Hematopoietic multipotent progenitor cell (in vitro differentiated cells): ENCODE data around the gene RMDN3. TPM values are rescaled to one million over a fixed set of nuclear protein-coding genes. Genes with fewer than 3 reads are reported as not detected.

Experiments used
- DNase-seq, 3 donors: peaks; one replicate each; pipeline ENCODE4 v3.0.0-alpha.2; 2011 to 2015; ENCODE audit warnings: low read depth in 2 of 3, low spot score in 2 of 3
- total RNA-seq: library from RNA; depleted of rRNA; stranded (reverse); fragments of >200 nt; gene quantifications from one replicate; pipeline ENCODE4 v1.2.3, GENCODE V29; 2012

Gene RMDN3
- total RNA-seq, 1 donor: 18.9 TPM

DNA sequence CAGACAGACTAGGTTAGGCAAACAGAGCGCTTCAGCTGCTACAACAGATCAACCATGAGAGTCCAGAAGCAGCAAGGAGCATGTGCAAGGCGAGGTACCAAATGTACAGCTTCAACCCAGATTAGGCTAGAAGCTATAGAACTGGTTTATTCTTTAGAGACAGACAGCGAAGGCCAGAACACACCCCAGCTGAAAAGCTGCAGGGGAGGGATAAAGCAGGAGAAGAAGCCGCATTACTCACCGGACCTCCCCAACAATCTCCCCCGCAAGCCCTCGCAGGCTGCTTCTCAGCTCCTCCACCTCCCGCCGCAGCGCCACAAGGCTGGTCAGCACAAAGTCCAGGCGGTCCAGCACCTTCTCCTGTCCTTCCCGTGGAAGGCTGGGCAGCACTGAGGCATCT, 3.3 kb downstream of the RMDN3 start:
- no peak for DNase-seq

DNA sequence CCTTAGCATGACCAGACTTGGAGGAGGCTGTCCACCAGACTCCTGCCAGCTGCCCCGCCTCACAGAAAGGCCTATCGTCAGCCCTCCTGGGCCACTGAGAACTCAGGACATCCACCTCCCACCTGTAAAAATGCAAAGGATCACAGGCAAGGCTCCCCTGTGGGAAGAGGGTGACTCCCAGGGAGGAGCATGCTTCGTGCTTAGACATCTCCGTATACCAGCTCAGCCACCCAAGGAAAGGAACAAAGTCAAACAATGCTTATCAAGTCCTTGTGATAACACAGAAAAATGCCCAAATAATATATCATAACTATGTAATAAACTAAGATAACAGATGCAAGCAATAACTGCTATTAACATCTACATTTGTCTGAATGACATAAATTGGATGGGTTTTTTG, 4.2 kb downstream of the RMDN3 start:
- DNase-seq: no peak

DNA sequence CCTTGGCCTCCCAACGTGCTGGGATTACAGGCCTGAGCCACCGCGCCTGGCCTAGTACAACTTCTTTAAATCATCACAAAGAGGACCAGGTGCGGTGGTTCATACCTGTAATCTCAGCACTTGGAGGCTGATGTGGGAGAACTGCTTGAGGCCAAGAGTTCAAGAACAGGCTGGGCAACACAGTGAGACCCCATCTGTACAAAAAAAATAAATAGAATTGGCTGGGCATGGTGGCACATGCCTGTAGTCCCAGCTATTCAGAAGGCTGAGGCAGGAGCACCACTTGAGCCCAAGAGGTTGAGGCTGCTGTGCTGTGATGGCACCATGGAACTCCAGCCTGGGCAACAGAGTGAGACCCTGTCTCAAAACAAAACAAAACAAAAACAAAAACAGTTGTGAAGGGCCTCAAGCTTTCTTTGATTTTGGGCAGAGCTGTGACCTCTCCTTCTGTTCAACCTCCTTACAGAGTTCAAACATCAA, 5.9 kb downstream of the RMDN3 start:
- DNase-seq: no peak

DNA sequence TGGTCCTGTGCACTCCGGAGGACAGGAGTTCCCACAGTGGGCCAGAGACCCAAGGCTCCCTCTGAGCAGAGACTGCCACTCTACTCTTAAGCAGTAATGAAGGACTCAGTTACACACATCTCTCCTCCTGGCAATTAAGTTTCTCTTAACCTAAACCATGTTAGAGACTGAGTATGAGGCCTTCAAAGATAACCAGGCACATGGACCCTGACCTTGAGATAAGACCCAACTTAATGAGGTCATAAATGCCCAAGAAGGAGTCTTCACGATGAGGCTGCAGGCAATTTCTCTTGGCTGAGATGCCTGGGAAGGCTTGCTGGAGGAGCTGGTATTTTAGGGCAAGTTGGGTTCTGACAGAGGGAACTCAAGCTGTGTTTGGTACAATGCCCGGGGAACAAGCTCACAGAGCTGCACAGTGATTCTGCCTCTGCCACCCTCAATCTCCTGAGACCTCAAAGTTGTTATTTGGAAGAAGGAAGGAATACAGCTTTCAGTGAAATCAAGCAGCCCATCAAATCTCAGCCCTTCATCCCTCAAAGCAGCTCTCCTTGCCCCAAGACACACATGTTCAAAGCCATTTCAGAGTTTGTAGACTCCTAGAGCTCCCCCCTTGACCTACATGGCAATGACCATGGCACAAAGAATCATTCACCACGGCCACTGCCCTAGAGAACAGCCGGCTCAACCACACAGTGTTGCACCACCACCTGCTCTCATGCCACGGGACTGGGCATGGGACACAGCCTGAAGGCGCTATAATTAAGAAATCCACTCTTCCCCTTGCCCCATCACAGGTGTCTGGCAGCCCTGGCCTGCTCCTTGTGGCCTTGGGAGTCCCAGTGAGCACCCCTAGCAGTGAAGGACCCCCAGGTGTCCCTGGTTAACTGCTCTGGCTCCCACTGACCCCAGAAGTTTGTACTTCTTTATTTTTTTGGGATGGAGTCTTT, 7.1 kb downstream of the RMDN3 start:
- no peak for DNase-seq

DNA sequence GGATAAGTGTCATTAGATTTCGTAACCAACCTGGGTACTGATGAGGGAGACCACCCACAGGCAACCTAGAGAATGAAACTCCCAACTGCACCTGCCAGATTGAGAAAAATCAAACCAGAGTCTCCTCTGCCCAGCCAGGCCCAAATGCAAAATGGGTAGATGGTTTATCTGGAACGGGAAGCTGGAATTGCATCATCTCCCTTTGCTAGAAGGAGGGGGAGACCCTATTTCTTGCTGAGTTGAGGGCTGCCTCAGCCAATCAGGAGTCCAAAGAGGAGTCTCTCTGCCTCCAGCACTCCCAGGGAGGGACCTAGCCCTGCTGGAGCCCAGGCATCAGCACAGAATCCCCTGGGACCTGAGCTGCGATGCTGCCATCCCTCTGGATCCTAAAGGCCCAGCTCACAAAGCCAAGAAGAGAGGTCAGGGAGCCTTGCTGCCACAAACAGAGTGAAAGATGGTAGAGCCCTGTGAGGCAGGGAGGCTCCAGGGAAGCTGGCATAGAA, 8.1 kb downstream of the RMDN3 start:
- DNase-seq: no peak

DNA sequence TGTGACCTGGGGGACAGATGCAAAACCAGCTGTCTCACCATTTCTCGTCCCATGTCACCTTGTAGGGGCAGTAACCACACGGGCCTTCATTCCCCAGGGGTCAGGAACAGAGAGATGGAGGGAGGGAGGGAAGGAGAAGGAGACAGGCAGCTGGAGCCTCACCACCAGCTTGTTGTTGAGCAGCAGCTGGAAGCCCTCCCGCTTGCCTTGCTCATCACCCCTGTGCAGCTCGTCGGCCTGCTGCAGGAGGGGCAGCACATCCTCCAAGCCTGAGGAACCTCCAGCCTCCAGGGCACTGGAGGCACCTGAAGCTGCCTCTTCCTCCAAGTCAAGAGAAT, 10.3 kb downstream of the RMDN3 start:
- no peak for DNase-seq

DNA sequence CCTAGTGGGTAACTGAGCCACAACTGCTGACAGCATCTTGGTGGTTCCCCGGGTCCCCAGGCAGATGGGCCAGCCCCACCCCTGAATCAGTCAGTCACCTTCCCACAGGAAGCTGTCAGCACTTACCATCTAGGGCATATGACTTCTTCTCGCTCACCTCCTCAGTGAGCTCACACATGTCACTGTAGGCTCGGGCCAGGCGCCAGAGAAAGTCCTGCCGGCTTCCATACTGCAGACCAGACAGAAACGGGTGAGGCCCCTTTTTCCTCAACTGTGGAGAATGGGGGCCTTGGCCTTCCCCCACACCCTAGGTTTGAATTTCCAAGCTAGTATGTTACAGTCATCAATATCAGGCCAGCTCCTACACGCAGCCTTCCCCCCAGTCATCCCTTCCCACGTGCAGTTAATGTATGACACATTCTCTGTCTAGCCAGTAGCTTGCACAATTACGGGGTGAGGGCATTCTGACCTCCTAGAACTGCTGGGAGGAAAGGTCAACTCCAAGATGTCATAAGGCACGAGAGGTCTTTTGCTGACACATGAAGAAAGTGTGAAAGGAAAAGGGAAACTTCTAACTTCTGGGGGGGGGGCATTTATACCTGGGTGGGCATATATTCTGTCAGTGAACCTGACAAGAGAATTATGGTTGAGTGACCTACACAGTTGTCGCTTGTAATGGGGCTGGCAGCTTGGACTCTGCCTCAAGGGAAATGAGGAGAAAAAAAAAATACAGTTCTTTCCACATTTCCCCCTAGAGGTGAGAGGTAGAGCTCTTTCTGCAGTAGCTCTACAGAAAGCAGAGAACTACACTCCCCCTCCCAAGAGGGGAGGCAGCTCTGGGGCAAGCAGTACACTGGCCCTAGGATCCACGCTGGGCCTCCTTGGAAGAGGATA, 10.9 kb downstream of the RMDN3 start:
- DNase-seq: peak in 1 of 3 donors; percentile 9

DNA sequence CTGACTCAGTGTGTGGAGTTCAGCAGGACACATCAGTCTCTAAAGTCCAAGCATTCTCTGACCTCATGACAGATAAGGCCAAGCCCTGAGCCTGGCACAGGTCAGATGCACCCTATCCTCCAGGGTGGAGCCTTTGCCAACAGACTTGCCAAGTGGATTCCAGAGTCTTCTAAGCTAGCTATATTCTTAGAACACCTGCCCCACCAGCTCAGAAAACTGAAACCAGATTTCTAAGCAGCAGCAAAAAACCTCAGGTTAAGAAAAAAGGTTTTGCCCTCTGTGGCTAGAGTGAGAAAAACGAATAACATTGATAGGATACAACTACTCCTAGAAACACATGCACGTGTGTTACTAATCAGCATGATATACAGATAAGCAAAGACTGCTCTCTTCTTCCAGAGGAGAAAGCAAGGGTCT, 11.6 kb downstream of the RMDN3 start:
- DNase-seq: no peak

DNA sequence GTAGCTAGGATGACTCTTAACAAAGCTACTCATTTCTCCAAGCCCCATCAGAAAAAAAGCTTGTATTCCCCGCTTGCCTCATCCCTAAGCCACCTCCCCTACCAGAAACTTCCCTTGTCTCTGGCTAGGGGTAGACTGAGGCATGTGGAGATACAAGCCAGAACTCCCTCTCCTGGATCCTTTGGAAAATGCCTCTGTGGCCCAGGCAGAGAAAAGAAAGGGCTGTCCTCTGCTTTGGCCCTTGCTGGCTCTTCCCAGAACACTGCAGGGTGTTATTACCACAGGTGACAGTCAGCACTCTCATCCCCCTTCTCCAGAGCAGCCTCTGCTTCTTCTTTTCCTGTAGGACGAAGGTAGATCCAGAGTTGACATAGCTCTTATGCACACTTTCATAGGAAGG, 15.2 kb downstream of the RMDN3 start:
- DNase-seq: no peak

DNA sequence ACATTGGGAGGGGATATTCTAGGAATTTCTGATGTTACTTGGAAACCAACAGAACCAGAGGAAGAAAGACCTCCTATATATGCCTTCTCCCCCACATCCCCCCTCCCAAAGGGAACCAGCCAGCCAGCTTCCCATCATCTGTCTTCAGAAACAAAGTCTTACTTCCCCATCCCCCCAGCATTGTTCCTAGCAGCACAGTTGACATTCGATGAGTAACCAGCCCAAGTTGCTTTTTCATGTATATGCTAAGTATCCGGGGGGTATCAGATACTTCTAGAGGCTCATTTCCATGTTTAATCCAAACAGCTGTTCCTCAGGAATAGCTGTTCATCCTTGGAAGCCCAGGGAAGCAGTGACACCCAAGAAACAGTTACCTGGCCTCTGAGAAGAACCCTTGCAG, 16.0 kb downstream of the RMDN3 start:
- no peak for DNase-seq

DNA sequence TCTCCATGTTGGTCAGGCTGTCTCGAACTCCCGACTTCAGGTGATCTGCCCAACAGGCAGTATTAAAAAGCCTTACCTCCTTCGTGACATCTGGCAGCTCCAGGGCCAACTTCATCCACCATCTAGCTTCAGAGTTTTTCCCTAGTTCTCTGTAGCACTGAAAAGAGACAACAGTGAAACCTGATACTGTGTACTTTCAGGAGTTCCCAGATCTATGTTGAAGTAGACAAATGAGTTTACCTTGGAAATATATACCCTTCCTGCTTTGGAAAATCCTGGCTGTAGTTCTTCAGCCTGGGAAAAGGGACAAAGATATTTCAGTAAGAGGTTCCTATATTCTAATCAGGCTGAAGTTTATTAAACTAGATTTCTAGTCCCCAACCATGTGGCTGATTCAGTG, 18.0 kb downstream of the RMDN3 start:
- DNase-seq: no peak

DNA sequence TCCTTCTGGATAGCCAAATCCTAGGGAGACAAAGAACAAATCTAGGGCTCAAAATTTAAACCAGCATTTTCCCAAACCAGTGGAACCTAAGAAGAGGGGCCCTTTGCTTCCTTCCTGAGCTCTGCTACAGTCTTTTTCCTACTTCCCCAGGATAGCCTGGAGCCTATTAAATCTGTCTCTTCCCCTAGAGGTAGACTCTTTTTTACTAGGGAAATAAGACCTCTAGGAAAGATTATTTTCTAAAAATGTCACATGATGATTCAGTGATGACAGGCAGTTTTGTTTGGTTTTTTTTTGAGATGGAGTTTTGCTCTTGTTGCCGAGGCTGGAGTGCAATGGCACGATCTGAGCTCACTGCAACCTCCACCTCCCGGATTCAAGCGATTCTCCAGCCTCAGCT, 18.5 kb downstream of the RMDN3 start:
- DNase-seq: no peak

DNA sequence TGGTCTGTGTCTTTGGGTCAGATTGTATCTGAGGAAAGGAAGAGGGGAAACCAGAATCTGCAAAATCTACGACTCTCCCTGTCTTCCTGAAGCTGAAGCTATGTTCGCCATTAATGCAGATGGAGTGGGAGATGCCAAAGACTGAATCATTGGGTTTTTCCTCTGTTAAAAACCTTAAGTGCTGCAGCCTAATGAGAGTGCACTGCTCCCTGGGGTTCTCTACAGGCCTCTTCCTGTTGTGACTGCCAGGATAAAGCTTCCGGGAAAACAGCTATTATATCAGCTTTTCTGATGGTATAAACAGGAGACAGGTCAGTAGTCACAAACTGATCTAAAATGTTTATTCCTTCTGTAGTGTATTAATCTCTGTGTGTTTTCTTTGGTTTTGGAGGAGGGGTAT, 24.0 kb downstream of the RMDN3 start:
- no peak for DNase-seq

DNA sequence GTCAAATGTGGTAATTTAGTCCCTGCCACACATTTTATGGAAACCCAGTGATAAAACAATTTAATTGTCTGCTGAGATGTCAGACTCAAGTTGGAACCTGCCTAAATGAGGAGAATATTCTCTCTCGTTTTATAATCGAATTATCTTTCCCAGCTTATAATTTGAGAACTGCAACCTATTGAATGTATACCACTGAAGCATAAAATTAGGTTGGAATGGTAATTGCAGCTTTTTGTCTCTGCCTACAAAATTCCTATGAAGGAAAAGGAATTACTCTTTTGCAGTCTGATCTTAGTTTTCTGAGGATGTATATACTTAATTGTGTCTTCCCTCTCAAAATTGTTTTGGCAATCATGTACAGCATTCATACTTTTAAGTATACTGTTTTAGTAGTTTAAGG, 31.1 kb downstream of the RMDN3 start:
- DNase-seq: no peak

DNA sequence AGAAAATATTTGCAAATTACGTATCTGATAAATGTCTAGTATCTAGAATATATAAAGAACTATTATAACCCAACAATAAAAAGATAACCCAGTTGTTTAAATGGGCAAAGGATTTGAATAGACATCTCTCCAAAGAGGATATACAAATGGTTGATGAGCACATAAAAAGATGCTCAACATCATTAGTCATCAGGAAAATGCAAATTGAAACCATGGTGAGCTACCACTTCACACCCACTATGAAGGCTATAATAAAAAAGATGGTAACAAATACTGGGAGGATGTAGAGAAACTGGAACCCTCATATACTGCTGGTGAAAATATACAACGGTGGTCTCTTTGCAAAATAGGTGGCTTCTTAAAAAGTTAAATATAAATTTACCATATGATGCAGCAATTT, 32.1 kb downstream of the RMDN3 start:
- DNase-seq: no peak

DNA sequence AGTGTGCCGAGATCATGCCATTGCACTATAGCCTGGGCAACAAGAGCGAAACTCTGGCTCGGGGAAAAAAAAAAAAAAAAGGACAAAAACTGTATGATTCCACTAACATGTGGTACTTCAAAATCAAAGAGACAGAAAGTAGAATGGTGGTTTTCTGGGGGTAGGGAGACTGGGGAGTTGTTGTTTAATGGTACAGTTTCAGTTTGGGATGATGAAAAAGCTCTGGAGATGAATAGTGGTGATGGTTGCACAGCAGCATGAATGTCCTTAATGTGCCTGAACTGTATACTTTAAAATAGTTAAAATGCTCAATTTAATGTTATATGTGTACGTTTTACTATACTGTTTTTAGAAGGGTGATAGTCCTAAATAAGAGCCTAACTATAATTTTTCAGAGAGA, 32.7 kb downstream of the RMDN3 start:
- no peak for DNase-seq

DNA sequence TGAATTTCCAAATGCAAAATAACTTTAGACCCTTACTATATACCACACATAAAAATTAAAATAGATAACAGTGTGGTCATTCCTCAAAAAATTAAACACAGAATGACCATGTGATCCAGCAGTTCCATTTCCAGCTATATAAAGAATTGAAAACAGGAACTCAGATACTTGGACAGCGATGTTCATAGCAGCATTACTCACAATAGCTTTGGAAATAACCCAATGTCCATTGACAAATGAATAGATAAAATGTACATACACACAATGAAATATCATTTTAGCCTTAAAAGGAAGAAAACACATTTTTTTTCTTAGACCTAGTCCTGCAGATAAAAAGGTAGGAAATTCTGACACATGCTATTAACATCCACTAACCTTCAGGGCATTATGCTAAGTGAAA, 33.4 kb downstream of the RMDN3 start:
- no peak for DNase-seq

DNA sequence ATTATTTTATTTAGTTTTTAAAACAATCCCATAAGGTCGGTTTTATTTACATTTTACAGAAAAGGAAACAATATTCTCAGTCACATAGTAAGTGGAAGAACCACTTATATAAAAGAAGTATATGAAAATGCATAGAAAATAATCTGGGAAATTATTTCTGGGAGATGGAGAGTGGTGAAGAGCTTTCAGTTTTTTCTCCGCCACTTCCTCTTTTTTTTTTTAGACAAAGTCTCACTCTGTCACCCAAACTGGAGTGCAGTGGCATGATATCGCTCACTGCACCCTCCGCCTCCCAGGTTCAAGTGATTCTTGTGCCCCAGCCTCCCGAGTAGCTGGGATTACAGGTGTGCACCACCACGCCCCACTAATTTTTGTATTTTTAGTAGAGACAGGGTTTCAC, 38.9 kb downstream of the RMDN3 start:
- peak in 1 of 3 donors; percentile 44 for DNase-seq

DNA sequence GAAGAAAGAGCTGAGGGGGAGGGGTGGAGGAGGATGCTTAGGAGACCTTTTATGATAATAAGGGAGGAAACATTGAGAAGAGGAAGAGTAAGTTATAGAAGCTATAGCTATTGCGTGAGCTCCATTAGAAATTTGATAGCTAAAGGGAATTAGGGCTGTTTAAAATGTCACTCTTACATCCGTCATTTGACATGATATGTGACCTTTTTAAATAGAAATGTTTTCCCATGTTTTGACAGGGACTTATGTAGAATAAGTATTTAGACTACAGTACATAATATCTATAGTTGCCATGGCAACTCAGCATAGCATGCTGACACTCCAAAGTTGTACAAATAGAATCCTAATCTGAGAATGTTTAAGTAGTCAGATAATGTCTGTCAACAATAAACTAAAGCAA, 40.9 kb downstream of the RMDN3 start:
- DNase-seq: no peak

DNA sequence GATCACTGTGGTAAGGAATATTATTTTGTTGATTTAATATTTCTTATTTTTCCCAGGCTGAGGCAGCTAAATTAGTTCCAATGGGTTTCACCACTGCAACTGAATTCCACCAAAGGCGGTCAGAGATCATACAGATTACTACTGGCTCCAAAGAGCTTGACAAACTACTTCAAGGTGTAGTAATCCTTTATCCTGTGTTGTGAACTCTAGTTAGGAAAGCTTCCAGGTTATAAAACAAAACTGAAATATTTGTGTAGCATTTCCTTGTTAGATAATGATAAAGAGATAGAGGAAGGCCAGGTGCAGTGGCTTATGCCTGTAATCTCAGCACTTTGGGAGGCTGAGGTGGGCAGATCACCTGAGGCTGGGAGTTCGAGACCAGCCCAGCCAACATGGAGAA, 48.9 kb downstream of the RMDN3 start:
- DNase-seq: no peak

DNA sequence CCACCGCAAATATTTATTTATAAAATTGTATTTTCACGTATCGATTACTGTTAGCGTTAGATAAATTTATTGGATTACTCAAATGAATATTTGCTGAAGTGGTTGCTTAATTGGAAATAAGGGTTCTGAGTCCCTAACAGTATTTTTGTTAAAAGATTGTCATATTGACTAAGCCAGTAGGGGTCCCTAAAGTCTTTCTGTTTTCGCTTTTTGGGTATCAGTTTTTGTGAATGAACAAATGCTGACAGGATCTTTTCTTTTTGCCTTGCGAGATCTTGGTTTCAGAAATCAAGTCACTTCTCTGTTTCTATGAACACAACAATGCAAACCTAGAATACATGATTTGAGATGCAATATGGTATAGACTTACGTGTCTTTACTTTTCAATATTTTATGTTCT, 53.0 kb downstream of the RMDN3 start:
- peak in 2 of 3 donors; percentile 29 to 75 for DNase-seq

DNA sequence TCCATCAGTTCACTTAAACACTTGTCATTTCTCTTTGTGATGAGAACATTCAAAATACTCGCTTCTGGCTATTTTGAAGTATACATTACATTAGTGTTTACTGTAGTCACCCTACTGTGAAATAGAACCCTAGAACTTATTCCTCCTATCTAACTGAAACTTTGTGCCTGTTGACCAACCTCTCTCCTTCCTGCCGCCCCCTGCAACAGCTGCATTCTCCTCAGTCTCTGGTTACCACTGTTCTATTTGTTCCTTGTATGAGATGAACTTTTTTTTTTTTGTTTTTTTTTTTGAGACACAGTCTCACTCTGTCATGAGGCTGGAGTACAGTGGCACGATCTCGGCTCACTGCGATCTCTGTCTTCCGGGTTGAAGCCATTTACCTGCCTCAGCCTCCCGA, 57.1 kb downstream of the RMDN3 start:
- DNase-seq: no peak
